Loucy (cell line): ENCODE results near the gene OR1I1.

Experiments used
- H2AFZ ChIP-seq: fragments of 200-600 bp; sonication (generic); 2 replicates; pipeline ENCODE4 v1.6.0; 2016; ENCODE audit warnings: antibody characterized with exemption, mild to moderate bottlenecking, low read length, moderate library complexity
- H3F3A ChIP-seq: fragments of 200-600 bp; 2 replicates; pipeline ENCODE4 v1.6.0; 2016; ENCODE audit warnings: antibody characterized with exemption, low read depth, mild to moderate bottlenecking
- H3K27me3 ChIP-seq: fragments of 200-600 bp; sonication (generic); 2 replicates; pipeline ENCODE4 v1.6.1; 2014; ENCODE audit warnings: low read length, mild to moderate bottlenecking; ENCODE audit not compliant: insufficient read depth, poor library complexity, severe bottlenecking
- H3K36me3 ChIP-seq: fragments of 200-600 bp; sonication (generic); 2 replicates; pipeline ENCODE4 v1.6.1; 2016; ENCODE audit warnings: low read length; ENCODE audit not compliant: insufficient read depth
- H3K4me1 ChIP-seq: fragments of 200-600 bp; sonication (generic); 2 replicates; pipeline ENCODE4 v1.5.1; 2014; ENCODE audit warnings: low read length, mild to moderate bottlenecking; ENCODE audit not compliant: insufficient read depth, poor library complexity, severe bottlenecking
- H3K4me2 ChIP-seq: fragments of 200-600 bp; sonication (generic); 2 replicates; pipeline ENCODE4 v1.6.0; 2014; ENCODE audit warnings: antibody characterized with exemption, low read length, low read depth, mild to moderate bottlenecking; ENCODE audit not compliant: poor library complexity, severe bottlenecking
- H3K4me3 ChIP-seq: fragments of 200-600 bp; sonication (generic); 2 replicates; pipeline ENCODE4 v1.5.1; 2014; ENCODE audit warnings: low read length, mild to moderate bottlenecking, mixed read lengths; ENCODE audit not compliant: poor library complexity, severe bottlenecking
- H3K79me2 ChIP-seq: fragments of 200-600 bp; sonication (generic); 2 replicates; pipeline ENCODE4 v1.6.1; 2014; ENCODE audit warnings: low read length; ENCODE audit not compliant: insufficient read depth
- H3K9ac ChIP-seq: fragments of 200-600 bp; sonication (generic); 2 replicates; pipeline ENCODE4 v1.6.0; 2014; ENCODE audit warnings: mild to moderate bottlenecking, low read depth, low read length, moderate library complexity; ENCODE audit not compliant: poor library complexity, severe bottlenecking
- H3K9me2 ChIP-seq: fragments of 200-600 bp; sonication (generic); replicated peaks from 2 replicates; pipeline ENCODE4 v1.6.1; 2016; ENCODE audit warnings: low read depth, low read length, mixed read lengths
- H3K9me3 ChIP-seq: fragments of 200-600 bp; sonication (generic); 2 replicates; pipeline ENCODE4 v1.6.1; 2014; ENCODE audit warnings: mild to moderate bottlenecking, antibody characterized with exemption, low read length, low read depth; ENCODE audit not compliant: insufficient read depth
- H4K20me1 ChIP-seq: fragments of 200-600 bp; sonication (generic); 2 replicates; pipeline ENCODE4 v1.6.0; 2014; ENCODE audit warnings: antibody characterized with exemption, low read length, mild to moderate bottlenecking; ENCODE audit not compliant: insufficient read depth, poor library complexity, severe bottlenecking
- EZH2phosphoT487 ChIP-seq: fragments of 200-600 bp; IDR thresholded peaks from 2 replicates; pipeline ENCODE4 v1.6.1; 2018; ENCODE audit warnings: antibody characterized with exemption, mild to moderate bottlenecking, moderate library complexity, borderline replicate concordance
- TF ChIP-seq, protein P1 (sequence below): fragments of 200-600 bp; sonication (generic); conservative IDR thresholded peaks from 2 replicates; pipeline ENCODE4 v1.5.1; 2014; ENCODE audit warnings: mild to moderate bottlenecking, antibody characterized with exemption, low read length

Gene OR1I1

DNA sequence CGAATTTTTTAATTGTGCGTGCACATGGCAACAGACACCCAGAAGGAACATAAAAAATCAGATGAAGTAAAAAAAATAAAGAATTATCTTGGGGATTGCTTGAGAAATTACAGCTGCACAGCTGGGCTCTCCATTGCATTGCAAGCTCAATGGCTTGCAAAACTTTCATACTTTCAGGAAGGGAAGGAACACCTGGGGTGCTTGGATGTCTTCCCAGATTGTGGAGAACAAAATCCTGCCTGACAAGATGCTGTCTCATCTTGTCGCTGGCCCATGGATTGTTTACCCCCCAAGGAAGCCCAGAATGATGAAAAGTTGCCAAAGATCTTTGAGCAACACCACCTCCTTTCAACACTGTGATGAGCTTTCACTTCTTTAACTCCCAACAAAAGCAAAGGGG is 43.7 kb upstream of the OR1I1 start:
- Histone ChIP-seq H3K36me3 (no peaks in the 10 kb centered on the region), H3K79me2 (no peaks in the 10 kb centered on the region), H3K4me3 (no peak overlapping the region), H3K9me2 (no peaks in the 10 kb centered on the region), H3F3A (no peaks in the 10 kb centered on the region), H3K9me3 (no peaks in the 10 kb centered on the region), H3K27me3 (no peaks in the 10 kb centered on the region), H3K9ac (no peak overlapping the region), H3K4me2 (no peak overlapping the region), H2AFZ (no peak overlapping the region), H3K4me1 (no peaks in the 10 kb centered on the region), H4K20me1 (no peaks in the 10 kb centered on the region)
- TF ChIP-seq, protein P1, sequence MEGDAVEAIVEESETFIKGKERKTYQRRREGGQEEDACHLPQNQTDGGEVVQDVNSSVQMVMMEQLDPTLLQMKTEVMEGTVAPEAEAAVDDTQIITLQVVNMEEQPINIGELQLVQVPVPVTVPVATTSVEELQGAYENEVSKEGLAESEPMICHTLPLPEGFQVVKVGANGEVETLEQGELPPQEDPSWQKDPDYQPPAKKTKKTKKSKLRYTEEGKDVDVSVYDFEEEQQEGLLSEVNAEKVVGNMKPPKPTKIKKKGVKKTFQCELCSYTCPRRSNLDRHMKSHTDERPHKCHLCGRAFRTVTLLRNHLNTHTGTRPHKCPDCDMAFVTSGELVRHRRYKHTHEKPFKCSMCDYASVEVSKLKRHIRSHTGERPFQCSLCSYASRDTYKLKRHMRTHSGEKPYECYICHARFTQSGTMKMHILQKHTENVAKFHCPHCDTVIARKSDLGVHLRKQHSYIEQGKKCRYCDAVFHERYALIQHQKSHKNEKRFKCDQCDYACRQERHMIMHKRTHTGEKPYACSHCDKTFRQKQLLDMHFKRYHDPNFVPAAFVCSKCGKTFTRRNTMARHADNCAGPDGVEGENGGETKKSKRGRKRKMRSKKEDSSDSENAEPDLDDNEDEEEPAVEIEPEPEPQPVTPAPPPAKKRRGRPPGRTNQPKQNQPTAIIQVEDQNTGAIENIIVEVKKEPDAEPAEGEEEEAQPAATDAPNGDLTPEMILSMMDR, result no peak
- TF ChIP-seq EZH2phosphoT487, result no peak

DNA sequence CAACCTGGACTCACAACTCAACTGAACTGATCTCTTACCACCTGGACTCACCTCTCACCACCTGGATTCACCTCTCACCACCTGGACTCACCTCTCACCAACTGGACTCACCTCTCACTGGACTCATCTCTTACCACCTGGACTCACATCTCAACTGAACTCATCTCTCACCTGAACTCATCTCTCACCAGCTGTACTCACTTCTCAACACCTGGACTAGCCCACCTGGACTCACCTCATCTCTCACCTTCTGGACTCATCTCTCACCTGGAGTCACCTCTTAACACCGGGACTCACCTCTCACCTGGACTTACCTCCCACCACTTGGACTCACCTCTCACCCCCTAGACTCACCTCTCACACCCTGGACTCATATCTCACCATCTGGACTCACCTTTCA is 40.0 kb upstream of the OR1I1 start:
- H4K20me1 ChIP-seq, result no peaks in the 10 kb centered on the region
- H3K9me2 ChIP-seq, result no peaks in the 10 kb centered on the region
- TF ChIP-seq EZH2phosphoT487, result no peak
- TF ChIP-seq, protein P1, result no peak
- no peaks in the 10 kb centered on the region for H3F3A ChIP-seq
- no peak overlapping the region for H3K4me3 ChIP-seq
- no peaks in the 10 kb centered on the region for H3K9me3 ChIP-seq
- H3K4me1 ChIP-seq, result no peaks in the 10 kb centered on the region
- H3K9ac ChIP-seq, result no peak overlapping the region
- no peaks in the 10 kb centered on the region for H3K79me2 ChIP-seq
- no peaks in the 10 kb centered on the region for H3K36me3 ChIP-seq
- H2AFZ ChIP-seq, result no peak overlapping the region
- no peak overlapping the region for H3K4me2 ChIP-seq
- H3K27me3 ChIP-seq, result no peaks in the 10 kb centered on the region

DNA sequence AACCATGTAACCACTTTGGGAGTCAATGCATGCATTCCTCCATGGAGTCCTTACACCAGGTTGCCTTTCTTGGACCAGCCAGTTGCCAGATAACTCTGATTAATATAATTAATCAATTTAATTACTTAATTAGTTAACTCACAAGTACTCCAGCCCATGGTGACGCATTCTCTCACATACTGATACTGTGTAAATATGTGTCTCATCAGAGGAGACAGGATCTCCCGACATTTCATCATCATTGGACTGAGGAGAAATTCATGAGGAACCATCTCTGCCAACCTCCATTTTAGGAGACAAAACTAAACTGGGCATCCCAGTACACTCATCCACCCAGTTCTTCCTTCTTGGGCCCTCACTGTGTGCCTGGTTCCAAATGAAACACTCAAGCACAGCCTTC is 39.2 kb upstream of the OR1I1 start:
- Histone ChIP-seq H3K27me3 (no peaks in the 10 kb centered on the region), H2AFZ (no peak overlapping the region), H3K9me2 (no peaks in the 10 kb centered on the region), H3K79me2 (no peaks in the 10 kb centered on the region), H3F3A (no peaks in the 10 kb centered on the region), H3K4me2 (no peak overlapping the region), H3K36me3 (no peaks in the 10 kb centered on the region), H3K9me3 (no peaks in the 10 kb centered on the region), H3K9ac (no peak overlapping the region), H4K20me1 (no peaks in the 10 kb centered on the region), H3K4me3 (no peak overlapping the region), H3K4me1 (no peaks in the 10 kb centered on the region)
- TF ChIP-seq, protein P1, result no peak
- TF ChIP-seq EZH2phosphoT487, result no peak
